HCT116 (cell line): ENCODE results near the gene ITM2C. TPM values are rescaled to one million over a fixed set of nuclear protein-coding genes. Genes with fewer than 3 reads are reported as not detected.
A peak's percentile ranks its signal among the peaks of the same experiment; 100 is the strongest.

Experiments used
- ATAC-seq: fragments of 200-7000 bp; cut with Tn5 transposase; 2 replicates; pipeline ENCODE4 v1.9.1; 2020; ENCODE audit warnings: mild to moderate bottlenecking, moderate library complexity
- BruUV-seq: library from RNA; stranded (reverse); fragments of 400-500 nt; replicated peaks from 2 replicates; lab custom pipeline; 2021; lab: Mats Ljungman, UMichigan
- CTCF ChIA-PET: fragments of 300-600 bp; sonication (Branson Sonifier 250); formaldehyde crosslinking; loops from one replicate; lab custom pipeline; 2021; ENCODE audit warnings: antibody characterized with exemption; lab: Charles Lee
- POLR2A ChIA-PET: fragments of 300-600, 350-600 bp; sonication (Branson Sonifier 250); formaldehyde crosslinking; loops from one replicate; lab custom pipeline; 2021; ENCODE audit warnings: antibody characterized with exemption; lab: Charles Lee
- RAD21 ChIA-PET, 2 experiments: fragments of 300-600 bp; sonication (Branson Sonifier 250); formaldehyde crosslinking; loops; one replicate each; lab custom pipeline; 2023; ENCODE audit warnings: low total read pairs in 2 of 2; ENCODE audit not compliant: uncharacterized antibody in 2 of 2, unreplicated experiment in 2 of 2, low non-redundant PET in 1 of 2; lab: Charles Lee
- DNase-seq: peaks from one replicate; pipeline ENCODE4 v3.0.0-alpha.2; 2010; ENCODE audit warnings: low read depth, low spot score
- H2AFZ ChIP-seq: fragments of 200-600 bp; shearing (Covaris generic), sonication (generic); 2 replicates; pipeline ENCODE4 v1.6.1; 2017; ENCODE audit warnings: low read depth, mixed run types, mixed read lengths, antibody characterized with exemption, low read length; ENCODE audit not compliant: poor library complexity, severe bottlenecking
- H3K27ac ChIP-seq: 2 replicates; pipeline ENCODE4 v1.5.1; 2012; ENCODE audit warnings: low read depth, low read length
- H3K27me3 ChIP-seq: fragments of 200-600 bp; sonication (generic); 2 replicates; pipeline ENCODE4 v1.6.1; 2016; ENCODE audit warnings: mixed run types, low read length, mixed read lengths; ENCODE audit not compliant: insufficient read depth
- H3K36me3 ChIP-seq, 2 experiments: fragments of 200-500 bp in 1 of 2; fragments of 200-600 bp in 1 of 2; sonication (Bioruptor generic) in 1 of 2; sonication (generic) in 1 of 2; 2 replicates each; pipeline versions ENCODE4 v1.5.1 to v1.6.1; 2014 to 2016; ENCODE audit warnings: low read length in 2 of 2, inconsistent platforms in 1 of 2, mixed read lengths in 1 of 2, mixed run types in 1 of 2; ENCODE audit not compliant: insufficient read depth in 2 of 2, control insufficient read depth in 1 of 2
- H3K4me1 ChIP-seq, 2 experiments: fragments of 200-600 bp in 1 of 2; sonication (generic) in 1 of 2; 2 replicates each; pipeline versions ENCODE4 v1.5.1 to v1.6.1; 2012 to 2017; ENCODE audit warnings: low read length in 2 of 2, inconsistent platforms in 1 of 2, mild to moderate bottlenecking in 1 of 2, mixed read lengths in 1 of 2, mixed run types in 1 of 2, moderate library complexity in 1 of 2; ENCODE audit not compliant: insufficient read depth in 2 of 2, control insufficient read depth in 1 of 2
- H3K4me2 ChIP-seq: fragments of 200-600 bp; sonication (generic); 2 replicates; pipeline ENCODE4 v1.6.1; 2017; ENCODE audit warnings: mixed run types, low read length, mixed read lengths
- H3K4me3 ChIP-seq, 2 experiments: fragments of 200-600 bp in 1 of 2; sonication (generic) in 1 of 2; replicated peaks in 1 of 2; 2 replicates each; pipeline ENCODE4 v1.5.1; 2011 to 2016; ENCODE audit warnings: low read length in 2 of 2, control low read depth in 1 of 2, low read depth in 1 of 2, mild to moderate bottlenecking in 1 of 2, mixed read lengths in 1 of 2, mixed run types in 1 of 2
- H3K79me2 ChIP-seq: fragments of 200-600 bp; sonication (generic); 2 replicates; pipeline ENCODE4 v1.6.1; 2017; ENCODE audit warnings: mild to moderate bottlenecking, mixed run types, low read length, moderate library complexity, mixed read lengths; ENCODE audit not compliant: insufficient read depth
- H3K9ac ChIP-seq: fragments of 200-600 bp; sonication (generic); 2 replicates; pipeline ENCODE4 v1.6.1; 2016; ENCODE audit warnings: low read length, mixed read lengths
- H3K9me2 ChIP-seq: fragments of 200-600 bp; sonication (generic), shearing (Covaris generic); 2 replicates; pipeline ENCODE4 v1.6.1; 2017; ENCODE audit warnings: mixed run types, mild to moderate bottlenecking, moderate library complexity; ENCODE audit not compliant: insufficient read depth
- H3K9me3 ChIP-seq, 2 experiments: fragments of 200-500 bp in 1 of 2; fragments of 200-600 bp in 1 of 2; sonication (Bioruptor generic) in 1 of 2; sonication (generic) in 1 of 2; 2 replicates each; pipeline ENCODE4 v1.6.1; 2014 to 2017; ENCODE audit warnings: low read length in 2 of 2, mixed read lengths in 2 of 2, inconsistent platforms in 1 of 2, low read depth in 1 of 2, mild to moderate bottlenecking in 1 of 2, mixed run types in 1 of 2, moderate library complexity in 1 of 2; ENCODE audit not compliant: control insufficient read depth in 1 of 2, insufficient read depth in 1 of 2
- H4K20me1 ChIP-seq: fragments of 200-600 bp; sonication (generic), shearing (Covaris generic); 2 replicates; pipeline ENCODE4 v1.6.1; 2017; ENCODE audit warnings: mixed run types, mild to moderate bottlenecking, moderate library complexity; ENCODE audit not compliant: insufficient read depth
- CBX3 ChIP-seq: IDR thresholded peaks from 2 replicates; pipeline ENCODE4 v1.6.1; 2012; ENCODE audit warnings: low read depth
- CEBPB ChIP-seq: IDR thresholded peaks from 2 replicates; pipeline ENCODE4 v1.6.1; 2012; ENCODE audit warnings: low read depth
- ELF1 ChIP-seq: IDR thresholded peaks from 2 replicates; pipeline ENCODE4 v1.6.1; 2012; ENCODE audit warnings: low read depth, borderline replicate concordance
- EZH2 ChIP-seq: fragments of 200-600 bp; sonication (generic); IDR thresholded peaks from 2 replicates; pipeline ENCODE4 v1.6.1; 2017; ENCODE audit warnings: antibody characterized with exemption, mixed run types
- EZH2phosphoT487 ChIP-seq: fragments of 200-600 bp; IDR thresholded peaks from 2 replicates; pipeline ENCODE4 v1.6.1; 2018; ENCODE audit warnings: antibody characterized with exemption, borderline replicate concordance
- JUND ChIP-seq: IDR thresholded peaks from 2 replicates; pipeline ENCODE4 v1.6.1; 2012
- POLR2A ChIP-seq: IDR thresholded peaks from 2 replicates; pipeline ENCODE4 v1.7.0; 2011; ENCODE audit warnings: borderline replicate concordance; ENCODE audit not compliant: insufficient read depth, insufficient read length; ENCODE audit errors: extremely low read depth
- RAD21 ChIP-seq: IDR thresholded peaks from 2 replicates; pipeline ENCODE4 v1.6.1; 2012; ENCODE audit warnings: low read depth, mild to moderate bottlenecking
- SIN3A ChIP-seq: IDR thresholded peaks from 2 replicates; pipeline ENCODE4 v1.6.1; 2012; ENCODE audit warnings: low read depth
- SP1 ChIP-seq: IDR thresholded peaks from 2 replicates; pipeline ENCODE4 v1.6.1; 2012; ENCODE audit warnings: low read depth
- TCF7L2 ChIP-seq: IDR thresholded peaks from 2 replicates; pipeline ENCODE4 v1.7.0; 2011; ENCODE audit warnings: borderline replicate concordance, inconsistent platforms; ENCODE audit not compliant: insufficient read depth, insufficient read length; ENCODE audit errors: extremely low read depth
- YY1 ChIP-seq: IDR thresholded peaks from 2 replicates; pipeline ENCODE4 v1.6.1; 2011; ENCODE audit warnings: low read length, low read depth, moderate library complexity, mild to moderate bottlenecking; ENCODE audit not compliant: insufficient replicate concordance; ENCODE audit errors: extremely low read depth
- ZFX ChIP-seq: fragments of 450-650 bp; IDR thresholded peaks from 2 replicates; pipeline ENCODE4 v1.6.1; 2017
- intact Hi-C: fragments of 100-400 bp; cut with micrococcal nuclease; formaldehyde crosslinking; loops from 2 replicates; pipeline ENCODE4 v1.10.0; 2022
- total RNA-seq: library from RNA; stranded (reverse); gene quantifications from one replicate; pipeline ENCODE4 v1.2.1, GENCODE V29; 2021; ENCODE audit not compliant: unreplicated experiment
- TF ChIP-seq, protein P1 (sequence below): IDR thresholded peaks from 2 replicates; pipeline ENCODE4 v1.6.1; 2012
- TF ChIP-seq, protein P2 (sequence below): IDR thresholded peaks from 2 replicates; pipeline ENCODE4 v1.6.1; 2012
- TF ChIP-seq, protein P3 (sequence below), 3 experiments: fragments of 200-600 bp in 1 of 3; sonication (generic) in 1 of 3; IDR thresholded peaks in 2 of 3; conservative IDR thresholded peaks in 1 of 3; 2 replicates each; pipeline ENCODE4 v1.5.1; 2012 to 2017; ENCODE audit warnings: low read depth in 2 of 3, low read length in 2 of 3, antibody characterized with exemption in 1 of 3, borderline replicate concordance in 1 of 3, control low read depth in 1 of 3, mild to moderate bottlenecking in 1 of 3, mixed read lengths in 1 of 3, mixed run types in 1 of 3, moderate library complexity in 1 of 3; ENCODE audit not compliant: insufficient read depth in 1 of 3
- TF ChIP-seq, protein P4 (sequence below): IDR thresholded peaks from 2 replicates; pipeline ENCODE4 v1.6.1; 2012; ENCODE audit warnings: low read depth

The ITM2C gene
- total RNA-seq, 1 experiment from 2014 or later, result 117 TPM

DNA sequence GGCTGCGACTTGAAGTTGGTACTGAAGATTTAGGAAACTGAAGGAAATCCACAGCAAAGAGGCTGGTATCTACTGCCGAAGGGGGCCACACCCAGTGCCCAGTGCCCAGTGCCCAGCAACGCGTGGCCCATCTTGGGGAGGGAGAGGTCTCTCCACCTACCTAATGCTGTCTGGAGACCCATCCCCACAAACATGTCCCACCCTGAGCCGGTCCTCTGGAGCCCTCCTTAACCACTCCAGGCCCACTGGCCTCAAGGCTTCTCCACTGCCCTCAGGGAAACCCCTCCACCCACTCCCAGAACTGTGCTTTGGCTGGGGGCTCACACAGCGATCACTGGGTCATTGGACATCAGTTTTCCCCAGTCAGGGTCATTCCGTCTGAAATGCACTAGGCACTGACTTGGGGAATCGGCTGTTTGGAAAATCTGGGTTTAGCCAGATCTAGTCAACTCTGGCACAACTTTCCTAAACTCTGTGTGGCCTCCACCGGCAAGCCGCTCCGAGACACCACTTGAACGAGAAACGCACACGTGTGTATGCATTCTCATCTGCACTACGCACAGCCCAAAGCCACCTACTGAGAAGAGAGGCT, 40.2 kb downstream of the ITM2C start:
- H4K20me1 ChIP-seq, result no peaks in the 10 kb centered on the region
- ATAC-seq, result no peak
- H3K4me2 ChIP-seq, result peak overlapping the region; percentile 61
- RAD21 ChIA-PET, result interaction anchor here in 1 of 2 experiments (0.6 kb wide), 1 partner anchor 35 kb away, joined by 3 read pairs; no protein-coding TSS in a partner anchor
- CTCF ChIA-PET, result interaction anchor here (3.7 kb wide), 1 partner anchor 81 kb away, joined by 28 read pairs; no protein-coding TSS in a partner anchor
- peaks cover 28% of the 10 kb centered on the region; the same call in 1 of the 2 replicates for H3K27me3 ChIP-seq
- peaks cover 28 to 42% of the 10 kb centered on the region in 2 experiments for H3K4me1 ChIP-seq
- H3K36me3 ChIP-seq, result no peaks in the 10 kb centered on the region
- H2AFZ ChIP-seq, result no peak overlapping the region
- H3K79me2 ChIP-seq, result no peaks in the 10 kb centered on the region
- no peaks in the 10 kb centered on the region for H3K9me2 ChIP-seq
- DNase-seq, result no peak
- no TSS peak for BruUV-seq
- H3K9ac ChIP-seq, result no peak overlapping the region
- H3K9me3 ChIP-seq, result no peaks in the 10 kb centered on the region
- intact Hi-C loops, result no loop called here
- POLR2A ChIA-PET, result interaction anchor here (0.9 kb wide), 1 partner anchor 19 kb away, joined by 3 read pairs; no protein-coding TSS in a partner anchor
- H3K4me3 ChIP-seq, result no peak overlapping the region
- H3K27ac ChIP-seq, result no peak overlapping the region
- no peak for TF ChIP-seq CEBPB
- TF ChIP-seq ELF1, result no peak
- TF ChIP-seq POLR2A, result no peak
- TF ChIP-seq EZH2phosphoT487, result no peak
- no peak for TF ChIP-seq ZFX
- no peak for TF ChIP-seq RAD21
- TF ChIP-seq JUND, result no peak
- no peak for TF ChIP-seq EZH2
- TF ChIP-seq, protein P1, sequence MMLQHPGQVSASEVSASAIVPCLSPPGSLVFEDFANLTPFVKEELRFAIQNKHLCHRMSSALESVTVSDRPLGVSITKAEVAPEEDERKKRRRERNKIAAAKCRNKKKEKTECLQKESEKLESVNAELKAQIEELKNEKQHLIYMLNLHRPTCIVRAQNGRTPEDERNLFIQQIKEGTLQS, result no peak
- TF ChIP-seq, protein P2, sequence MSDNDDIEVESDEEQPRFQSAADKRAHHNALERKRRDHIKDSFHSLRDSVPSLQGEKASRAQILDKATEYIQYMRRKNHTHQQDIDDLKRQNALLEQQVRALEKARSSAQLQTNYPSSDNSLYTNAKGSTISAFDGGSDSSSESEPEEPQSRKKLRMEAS, result no peak
- TF ChIP-seq CBX3, result no peak
- TF ChIP-seq SP1, result no peak
- no peak for TF ChIP-seq SIN3A
- no peak for TF ChIP-seq YY1
- TF ChIP-seq, protein P3, sequence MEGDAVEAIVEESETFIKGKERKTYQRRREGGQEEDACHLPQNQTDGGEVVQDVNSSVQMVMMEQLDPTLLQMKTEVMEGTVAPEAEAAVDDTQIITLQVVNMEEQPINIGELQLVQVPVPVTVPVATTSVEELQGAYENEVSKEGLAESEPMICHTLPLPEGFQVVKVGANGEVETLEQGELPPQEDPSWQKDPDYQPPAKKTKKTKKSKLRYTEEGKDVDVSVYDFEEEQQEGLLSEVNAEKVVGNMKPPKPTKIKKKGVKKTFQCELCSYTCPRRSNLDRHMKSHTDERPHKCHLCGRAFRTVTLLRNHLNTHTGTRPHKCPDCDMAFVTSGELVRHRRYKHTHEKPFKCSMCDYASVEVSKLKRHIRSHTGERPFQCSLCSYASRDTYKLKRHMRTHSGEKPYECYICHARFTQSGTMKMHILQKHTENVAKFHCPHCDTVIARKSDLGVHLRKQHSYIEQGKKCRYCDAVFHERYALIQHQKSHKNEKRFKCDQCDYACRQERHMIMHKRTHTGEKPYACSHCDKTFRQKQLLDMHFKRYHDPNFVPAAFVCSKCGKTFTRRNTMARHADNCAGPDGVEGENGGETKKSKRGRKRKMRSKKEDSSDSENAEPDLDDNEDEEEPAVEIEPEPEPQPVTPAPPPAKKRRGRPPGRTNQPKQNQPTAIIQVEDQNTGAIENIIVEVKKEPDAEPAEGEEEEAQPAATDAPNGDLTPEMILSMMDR (IDR thresholded peaks at IDR 0.05 in 2 of 3, conservative IDR thresholded peaks at IDR 0.05 in 1 of 3; ENCODE audit: borderline replicate concordance in 1 of 3, insufficient read depth in 1 of 3, low read depth in 2 of 3, low read length in 2 of 3), result no peak
- TF ChIP-seq, protein P4, sequence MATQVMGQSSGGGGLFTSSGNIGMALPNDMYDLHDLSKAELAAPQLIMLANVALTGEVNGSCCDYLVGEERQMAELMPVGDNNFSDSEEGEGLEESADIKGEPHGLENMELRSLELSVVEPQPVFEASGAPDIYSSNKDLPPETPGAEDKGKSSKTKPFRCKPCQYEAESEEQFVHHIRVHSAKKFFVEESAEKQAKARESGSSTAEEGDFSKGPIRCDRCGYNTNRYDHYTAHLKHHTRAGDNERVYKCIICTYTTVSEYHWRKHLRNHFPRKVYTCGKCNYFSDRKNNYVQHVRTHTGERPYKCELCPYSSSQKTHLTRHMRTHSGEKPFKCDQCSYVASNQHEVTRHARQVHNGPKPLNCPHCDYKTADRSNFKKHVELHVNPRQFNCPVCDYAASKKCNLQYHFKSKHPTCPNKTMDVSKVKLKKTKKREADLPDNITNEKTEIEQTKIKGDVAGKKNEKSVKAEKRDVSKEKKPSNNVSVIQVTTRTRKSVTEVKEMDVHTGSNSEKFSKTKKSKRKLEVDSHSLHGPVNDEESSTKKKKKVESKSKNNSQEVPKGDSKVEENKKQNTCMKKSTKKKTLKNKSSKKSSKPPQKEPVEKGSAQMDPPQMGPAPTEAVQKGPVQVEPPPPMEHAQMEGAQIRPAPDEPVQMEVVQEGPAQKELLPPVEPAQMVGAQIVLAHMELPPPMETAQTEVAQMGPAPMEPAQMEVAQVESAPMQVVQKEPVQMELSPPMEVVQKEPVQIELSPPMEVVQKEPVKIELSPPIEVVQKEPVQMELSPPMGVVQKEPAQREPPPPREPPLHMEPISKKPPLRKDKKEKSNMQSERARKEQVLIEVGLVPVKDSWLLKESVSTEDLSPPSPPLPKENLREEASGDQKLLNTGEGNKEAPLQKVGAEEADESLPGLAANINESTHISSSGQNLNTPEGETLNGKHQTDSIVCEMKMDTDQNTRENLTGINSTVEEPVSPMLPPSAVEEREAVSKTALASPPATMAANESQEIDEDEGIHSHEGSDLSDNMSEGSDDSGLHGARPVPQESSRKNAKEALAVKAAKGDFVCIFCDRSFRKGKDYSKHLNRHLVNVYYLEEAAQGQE, result no peak
- no peak for TF ChIP-seq TCF7L2
- TF ChIP-seq, all 23 proteins: peak for 0
